ENCODE data around the gene ANKRD40.

- TF ChIP-seq EZH2 (IDR thresholded peaks at IDR 0.05), result no peak
- TF ChIP-seq ZNF274 (IDR thresholded peaks at IDR 0.05; ENCODE audit: low read depth, low read length), result no peak
- no peak for TF ChIP-seq EZH2phosphoT487 (IDR thresholded peaks at IDR 0.05; ENCODE audit: borderline replicate concordance)
- no peak for TF ChIP-seq POLR2AphosphoS5 (IDR thresholded peaks at IDR 0.05; ENCODE audit: low read depth, low read length)
- no peak for TF ChIP-seq JUND (IDR thresholded peaks at IDR 0.05)
These were observed 37.9 kb upstream of the ANKRD40 start for GRCh38 chr17:50745631-50746030.
